Measurements from ENCODE around the gene DOCK2.

DNA sequence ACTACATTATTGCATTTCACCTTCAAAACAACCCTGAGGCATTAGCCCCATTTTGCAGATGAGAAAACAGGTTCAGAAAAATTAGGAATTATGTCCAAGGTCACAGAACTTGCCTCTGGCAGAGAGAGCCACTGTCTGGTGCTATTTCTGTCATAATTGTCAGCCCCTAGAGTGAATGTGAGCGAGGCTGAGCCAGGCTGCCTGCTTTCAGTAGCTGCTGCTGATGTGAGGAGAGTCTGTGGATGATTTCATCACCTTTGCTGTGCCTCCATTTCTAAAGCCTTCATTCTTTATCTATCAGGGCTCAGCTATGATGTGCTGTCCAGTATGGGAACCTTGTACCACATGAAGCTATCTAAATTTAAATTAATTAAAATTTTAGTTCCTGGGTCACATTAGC is 271.8 kb downstream of the DOCK2 start:
- TF ChIP-seq CTCF (IDR thresholded peaks at IDR 0.05), result no peak
- TF ChIP-seq EZH2phosphoT487 (IDR thresholded peaks at IDR 0.05), result no peak

Data from neural progenitor cell (in vitro differentiated cells).